Measurements from ENCODE around the gene MSTN. TPM values are rescaled to one million over a fixed set of nuclear protein-coding genes. Genes with fewer than 3 reads are reported as not detected.

The MSTN gene
- total and polyA plus RNA-seq, 2 experiments from 2014 or later = 0.21 TPM; not detected in 1

DNA sequence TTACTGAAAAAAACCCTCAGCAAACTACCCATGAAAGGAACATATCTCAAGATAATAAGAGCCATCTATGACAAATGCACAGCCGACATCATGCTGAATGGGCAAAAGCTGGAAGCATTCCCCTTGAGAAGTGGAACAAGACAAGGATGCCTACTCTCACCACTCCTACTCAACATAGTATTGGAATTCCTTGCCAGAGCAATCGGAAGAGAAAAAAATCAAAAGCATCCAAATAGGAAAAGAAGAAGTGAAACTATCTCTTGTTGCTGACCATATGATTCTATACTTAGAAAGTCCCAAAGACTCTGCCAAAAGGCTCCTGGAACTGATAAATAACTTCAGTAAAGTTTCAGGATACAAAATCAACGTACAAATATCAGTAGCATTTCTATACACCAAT, 40.6 kb upstream of the MSTN start:
- ATAC-seq (no peak), DNase-seq (ENCODE audit: low spot score) (no peak)
- no peak overlapping the region for H3K27ac Mint-ChIP-seq
- no peaks in the 10 kb centered on the region for H3K4me1 Mint-ChIP-seq
- Histone ChIP-seq H3K4me2 (no peak overlapping the region), H3F3A (replicated peaks; ENCODE audit: low read depth) (no peaks in the 10 kb centered on the region), H3K4me1 (ENCODE audit: insufficient read depth) (no peaks in the 10 kb centered on the region), H3K9me2 (ENCODE audit: insufficient read depth) (0 out of 2 replicates have a peak, but pooled peaks cover 4% of the 10 kb centered on the region), H3K27me3 (ENCODE audit: insufficient read depth) (no peaks in the 10 kb centered on the region), H2AFZ (no peak overlapping the region), H4K20me1 (replicated peaks; ENCODE audit: insufficient read depth) (no peaks in the 10 kb centered on the region), H3K4me3 (no peak overlapping the region), H3K36me3 (ENCODE audit: insufficient read depth) (no peaks in the 10 kb centered on the region), H3K79me2 (replicated peaks; ENCODE audit: insufficient read depth) (no peaks in the 10 kb centered on the region), H3K27ac (ENCODE audit: low read depth) (no peak overlapping the region)
- no peaks in the 10 kb centered on the region; the same call in 2 of the 3 replicates for H3K36me3 Mint-ChIP-seq (ENCODE audit: low read depth)
- TF ChIP-seq POLR2AphosphoS5 (IDR thresholded peaks at IDR 0.05; ENCODE audit: low read depth) = no peak
- TF ChIP-seq, protein P1, sequence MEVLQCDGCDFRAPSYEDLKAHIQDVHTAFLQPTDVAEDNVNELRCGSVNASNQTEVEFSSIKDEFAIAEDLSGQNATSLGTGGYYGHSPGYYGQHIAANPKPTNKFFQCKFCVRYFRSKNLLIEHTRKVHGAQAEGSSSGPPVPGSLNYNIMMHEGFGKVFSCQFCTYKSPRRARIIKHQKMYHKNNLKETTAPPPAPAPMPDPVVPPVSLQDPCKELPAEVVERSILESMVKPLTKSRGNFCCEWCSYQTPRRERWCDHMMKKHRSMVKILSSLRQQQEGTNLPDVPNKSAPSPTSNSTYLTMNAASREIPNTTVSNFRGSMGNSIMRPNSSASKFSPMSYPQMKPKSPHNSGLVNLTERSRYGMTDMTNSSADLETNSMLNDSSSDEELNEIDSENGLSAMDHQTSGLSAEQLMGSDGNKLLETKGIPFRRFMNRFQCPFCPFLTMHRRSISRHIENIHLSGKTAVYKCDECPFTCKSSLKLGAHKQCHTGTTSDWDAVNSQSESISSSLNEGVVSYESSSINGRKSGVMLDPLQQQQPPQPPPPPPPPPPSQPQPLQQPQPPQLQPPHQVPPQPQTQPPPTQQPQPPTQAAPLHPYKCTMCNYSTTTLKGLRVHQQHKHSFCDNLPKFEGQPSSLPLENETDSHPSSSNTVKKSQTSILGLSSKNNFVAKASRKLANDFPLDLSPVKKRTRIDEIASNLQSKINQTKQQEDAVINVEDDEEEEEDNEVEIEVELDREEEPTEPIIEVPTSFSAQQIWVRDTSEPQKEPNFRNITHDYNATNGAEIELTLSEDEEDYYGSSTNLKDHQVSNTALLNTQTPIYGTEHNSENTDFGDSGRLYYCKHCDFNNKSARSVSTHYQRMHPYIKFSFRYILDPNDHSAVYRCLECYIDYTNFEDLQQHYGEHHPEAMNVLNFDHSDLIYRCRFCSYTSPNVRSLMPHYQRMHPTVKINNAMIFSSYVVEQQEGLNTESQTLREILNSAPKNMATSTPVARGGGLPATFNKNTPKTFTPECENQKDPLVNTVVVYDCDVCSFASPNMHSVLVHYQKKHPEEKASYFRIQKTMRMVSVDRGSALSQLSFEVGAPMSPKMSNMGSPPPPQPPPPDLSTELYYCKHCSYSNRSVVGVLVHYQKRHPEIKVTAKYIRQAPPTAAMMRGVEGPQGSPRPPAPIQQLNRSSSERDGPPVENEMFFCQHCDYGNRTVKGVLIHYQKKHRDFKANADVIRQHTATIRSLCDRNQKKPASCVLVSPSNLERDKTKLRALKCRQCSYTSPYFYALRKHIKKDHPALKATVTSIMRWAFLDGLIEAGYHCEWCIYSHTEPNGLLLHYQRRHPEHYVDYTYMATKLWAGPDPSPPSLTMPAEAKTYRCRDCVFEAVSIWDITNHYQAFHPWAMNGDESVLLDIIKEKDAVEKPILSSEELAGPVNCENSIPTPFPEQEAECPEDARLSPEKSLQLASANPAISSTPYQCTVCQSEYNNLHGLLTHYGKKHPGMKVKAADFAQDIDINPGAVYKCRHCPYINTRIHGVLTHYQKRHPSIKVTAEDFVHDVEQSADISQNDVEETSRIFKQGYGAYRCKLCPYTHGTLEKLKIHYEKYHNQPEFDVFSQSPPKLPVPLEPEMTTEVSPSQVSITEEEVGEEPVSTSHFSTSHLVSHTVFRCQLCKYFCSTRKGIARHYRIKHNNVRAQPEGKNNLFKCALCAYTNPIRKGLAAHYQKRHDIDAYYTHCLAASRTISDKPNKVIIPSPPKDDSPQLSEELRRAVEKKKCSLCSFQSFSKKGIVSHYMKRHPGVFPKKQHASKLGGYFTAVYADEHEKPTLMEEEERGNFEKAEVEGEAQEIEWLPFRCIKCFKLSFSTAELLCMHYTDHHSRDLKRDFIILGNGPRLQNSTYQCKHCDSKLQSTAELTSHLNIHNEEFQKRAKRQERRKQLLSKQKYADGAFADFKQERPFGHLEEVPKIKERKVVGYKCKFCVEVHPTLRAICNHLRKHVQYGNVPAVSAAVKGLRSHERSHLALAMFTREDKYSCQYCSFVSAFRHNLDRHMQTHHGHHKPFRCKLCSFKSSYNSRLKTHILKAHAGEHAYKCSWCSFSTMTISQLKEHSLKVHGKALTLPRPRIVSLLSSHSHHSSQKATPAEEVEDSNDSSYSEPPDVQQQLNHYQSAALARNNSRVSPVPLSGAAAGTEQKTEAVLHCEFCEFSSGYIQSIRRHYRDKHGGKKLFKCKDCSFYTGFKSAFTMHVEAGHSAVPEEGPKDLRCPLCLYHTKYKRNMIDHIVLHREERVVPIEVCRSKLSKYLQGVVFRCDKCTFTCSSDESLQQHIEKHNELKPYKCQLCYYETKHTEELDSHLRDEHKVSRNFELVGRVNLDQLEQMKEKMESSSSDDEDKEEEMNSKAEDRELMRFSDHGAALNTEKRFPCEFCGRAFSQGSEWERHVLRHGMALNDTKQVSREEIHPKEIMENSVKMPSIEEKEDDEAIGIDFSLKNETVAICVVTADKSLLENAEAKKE (CRISPR knock-in tag; IDR thresholded peaks at IDR 0.05) = no peak
- TF ChIP-seq NANOG (IDR thresholded peaks at IDR 0.05; ENCODE audit: borderline replicate concordance) = no peak
- TF ChIP-seq, protein P2, sequence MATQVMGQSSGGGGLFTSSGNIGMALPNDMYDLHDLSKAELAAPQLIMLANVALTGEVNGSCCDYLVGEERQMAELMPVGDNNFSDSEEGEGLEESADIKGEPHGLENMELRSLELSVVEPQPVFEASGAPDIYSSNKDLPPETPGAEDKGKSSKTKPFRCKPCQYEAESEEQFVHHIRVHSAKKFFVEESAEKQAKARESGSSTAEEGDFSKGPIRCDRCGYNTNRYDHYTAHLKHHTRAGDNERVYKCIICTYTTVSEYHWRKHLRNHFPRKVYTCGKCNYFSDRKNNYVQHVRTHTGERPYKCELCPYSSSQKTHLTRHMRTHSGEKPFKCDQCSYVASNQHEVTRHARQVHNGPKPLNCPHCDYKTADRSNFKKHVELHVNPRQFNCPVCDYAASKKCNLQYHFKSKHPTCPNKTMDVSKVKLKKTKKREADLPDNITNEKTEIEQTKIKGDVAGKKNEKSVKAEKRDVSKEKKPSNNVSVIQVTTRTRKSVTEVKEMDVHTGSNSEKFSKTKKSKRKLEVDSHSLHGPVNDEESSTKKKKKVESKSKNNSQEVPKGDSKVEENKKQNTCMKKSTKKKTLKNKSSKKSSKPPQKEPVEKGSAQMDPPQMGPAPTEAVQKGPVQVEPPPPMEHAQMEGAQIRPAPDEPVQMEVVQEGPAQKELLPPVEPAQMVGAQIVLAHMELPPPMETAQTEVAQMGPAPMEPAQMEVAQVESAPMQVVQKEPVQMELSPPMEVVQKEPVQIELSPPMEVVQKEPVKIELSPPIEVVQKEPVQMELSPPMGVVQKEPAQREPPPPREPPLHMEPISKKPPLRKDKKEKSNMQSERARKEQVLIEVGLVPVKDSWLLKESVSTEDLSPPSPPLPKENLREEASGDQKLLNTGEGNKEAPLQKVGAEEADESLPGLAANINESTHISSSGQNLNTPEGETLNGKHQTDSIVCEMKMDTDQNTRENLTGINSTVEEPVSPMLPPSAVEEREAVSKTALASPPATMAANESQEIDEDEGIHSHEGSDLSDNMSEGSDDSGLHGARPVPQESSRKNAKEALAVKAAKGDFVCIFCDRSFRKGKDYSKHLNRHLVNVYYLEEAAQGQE (IDR thresholded peaks at IDR 0.05; ENCODE audit: unreplicated experiment) = no peak
- TF ChIP-seq EZH2phosphoT487 (IDR thresholded peaks at IDR 0.05; ENCODE audit: unreplicated experiment) = no peak
- TF ChIP-seq, protein P3, sequence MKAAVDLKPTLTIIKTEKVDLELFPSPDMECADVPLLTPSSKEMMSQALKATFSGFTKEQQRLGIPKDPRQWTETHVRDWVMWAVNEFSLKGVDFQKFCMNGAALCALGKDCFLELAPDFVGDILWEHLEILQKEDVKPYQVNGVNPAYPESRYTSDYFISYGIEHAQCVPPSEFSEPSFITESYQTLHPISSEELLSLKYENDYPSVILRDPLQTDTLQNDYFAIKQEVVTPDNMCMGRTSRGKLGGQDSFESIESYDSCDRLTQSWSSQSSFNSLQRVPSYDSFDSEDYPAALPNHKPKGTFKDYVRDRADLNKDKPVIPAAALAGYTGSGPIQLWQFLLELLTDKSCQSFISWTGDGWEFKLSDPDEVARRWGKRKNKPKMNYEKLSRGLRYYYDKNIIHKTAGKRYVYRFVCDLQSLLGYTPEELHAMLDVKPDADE (IDR thresholded peaks at IDR 0.05) = no peak
- TF ChIP-seq ZNF114 (CRISPR knock-in tag; IDR thresholded peaks at IDR 0.05) = no peak
- no peak for TF ChIP-seq ZNF331 (CRISPR knock-in tag; IDR thresholded peaks at IDR 0.05; ENCODE audit: low read depth)
- H3K9me3 Mint-ChIP-seq = no peaks in the 10 kb centered on the region
- H3K4me3 Mint-ChIP-seq = no peak overlapping the region
- H3K27me3 Mint-ChIP-seq (ENCODE audit: insufficient read depth, low read depth, poor library complexity) = no peaks in the 10 kb centered on the region

Measured in GM23338 (cell line).